SK-N-SH treated with all-trans-retinoic acid at 6 μM for 48 hours (cell line): ENCODE measurements around the gene MYO15B.

ENCODE experiments used
- ATAC-seq: fragments of 200-7000 bp; cut with Tn5 transposase; 3 replicates; pipeline ENCODE4 v1.9.1; 2020; ENCODE audit warnings: mild to moderate bottlenecking, moderate library complexity
- BACH2 ChIP-seq: fragments of 250-450 bp; sonication (Bioruptor Pico); IDR thresholded peaks from 2 replicates; pipeline ENCODE4 v1.9.0; 2021; ENCODE audit warnings: mild to moderate bottlenecking, borderline replicate concordance
- CREB5 ChIP-seq: fragments of 250-450 bp; sonication (Bioruptor Pico); IDR thresholded peaks from 2 replicates; pipeline ENCODE4 v1.5.1; 2020; ENCODE audit warnings: low read depth, mild to moderate bottlenecking, moderate library complexity
- CSRNP3 ChIP-seq: fragments of 250-450 bp; sonication (Bioruptor Pico); IDR thresholded peaks from 2 replicates; pipeline ENCODE4 v1.5.1; 2021; ENCODE audit warnings: mild to moderate bottlenecking, moderate library complexity
- ESRRG ChIP-seq: fragments of 250-450 bp; sonication (Bioruptor Pico); IDR thresholded peaks from 2 replicates; pipeline ENCODE4 v1.6.1; 2021; ENCODE audit warnings: mild to moderate bottlenecking
- GLIS3 ChIP-seq: fragments of 250-450 bp; sonication (Bioruptor Pico); IDR thresholded peaks from 2 replicates; pipeline ENCODE4 v1.5.0; 2020; ENCODE audit warnings: mild to moderate bottlenecking, moderate library complexity
- ISL1 ChIP-seq: fragments of 250-450 bp; sonication (Bioruptor Pico); IDR thresholded peaks from 2 replicates; pipeline ENCODE4 v2.1.2; 2022; ENCODE audit warnings: mild to moderate bottlenecking, moderate library complexity
- OSR1 ChIP-seq: fragments of 250-450 bp; sonication (Bioruptor Pico); IDR thresholded peaks from 2 replicates; pipeline ENCODE4 v1.8.0; 2022; ENCODE audit warnings: moderate library complexity, mild to moderate bottlenecking, inconsistent platforms
- PATZ1 ChIP-seq: fragments of 250-450 bp; sonication (Bioruptor Pico); IDR thresholded peaks from 2 replicates; pipeline ENCODE4 v1.8.0; 2020; ENCODE audit warnings: mild to moderate bottlenecking, moderate library complexity, borderline replicate concordance
- POU6F1 ChIP-seq: fragments of 250-450 bp; sonication (Bioruptor Pico); IDR thresholded peaks from 2 replicates; pipeline ENCODE4 v1.8.0; 2021; ENCODE audit warnings: low read depth, mild to moderate bottlenecking, moderate library complexity, borderline replicate concordance
- PPARA ChIP-seq: fragments of 250-450 bp; sonication (Bioruptor Pico); IDR thresholded peaks from 2 replicates; pipeline ENCODE4 v1.5.0; 2020; ENCODE audit warnings: mild to moderate bottlenecking, borderline replicate concordance
- RARB ChIP-seq: fragments of 250-450 bp; sonication (Bioruptor Pico); IDR thresholded peaks from 2 replicates; pipeline ENCODE4 v1.8.0; 2021; ENCODE audit warnings: mild to moderate bottlenecking, moderate library complexity
- TCF4 ChIP-seq: fragments of 250-450 bp; sonication (Bioruptor Pico); IDR thresholded peaks from 2 replicates; pipeline ENCODE4 v1.8.0; 2021; ENCODE audit warnings: mild to moderate bottlenecking, moderate library complexity, borderline replicate concordance
- TOX ChIP-seq: fragments of 250-450 bp; sonication (Bioruptor Pico); IDR thresholded peaks from 2 replicates; pipeline ENCODE4 v1.8.0; 2021; ENCODE audit warnings: mild to moderate bottlenecking, moderate library complexity, borderline replicate concordance
- TSHZ2 ChIP-seq: fragments of 250-450 bp; sonication (Bioruptor Pico); IDR thresholded peaks from 2 replicates; pipeline ENCODE4 v1.5.0; 2020; ENCODE audit warnings: mild to moderate bottlenecking, moderate library complexity
- ZFP3 ChIP-seq: fragments of 250-450 bp; sonication (Bioruptor Pico); IDR thresholded peaks from 2 replicates; pipeline ENCODE4 v1.5.0; 2020; ENCODE audit warnings: mild to moderate bottlenecking, moderate library complexity
- ZFP30 ChIP-seq: fragments of 450-650 bp; formaldehyde crosslinking; IDR thresholded peaks from 2 replicates; pipeline ENCODE4 v1.5.0; 2022; ENCODE audit warnings: mild to moderate bottlenecking, moderate library complexity
- ZNF565 ChIP-seq: fragments of 450-650 bp; formaldehyde crosslinking; conservative IDR thresholded peaks from 2 replicates; pipeline ENCODE4 v1.5.0; 2020; ENCODE audit warnings: low read depth, mild to moderate bottlenecking, moderate library complexity
- ZNF70 ChIP-seq: fragments of 450-650 bp; formaldehyde crosslinking; IDR thresholded peaks from 2 replicates; pipeline ENCODE4 v1.5.0; 2020; ENCODE audit warnings: mild to moderate bottlenecking, moderate library complexity
- ZNF8 ChIP-seq: fragments of 450-650 bp; formaldehyde crosslinking; IDR thresholded peaks from 2 replicates; pipeline ENCODE4 v1.5.0; 2020; ENCODE audit warnings: mild to moderate bottlenecking, moderate library complexity

The MYO15B gene

GRCh38 chr17:75550139-75550465, 37.5 kb upstream of the MYO15B start:
- no peak for ATAC-seq
- TF ChIP-seq TSHZ2: no peak
- TF ChIP-seq ZNF565: no peak
- TF ChIP-seq ZFP3 (CRISPR knock-in tag): no peak
- TF ChIP-seq CREB5 (CRISPR knock-in tag): no peak
- TF ChIP-seq BACH2: no peak
- no peak for TF ChIP-seq GLIS3 (CRISPR knock-in tag)
- TF ChIP-seq RARB: no peak
- TF ChIP-seq, all 23 proteins: peak for 0

- no peak for ATAC-seq
- no peak for TF ChIP-seq ISL1 (CRISPR knock-in tag)
- no peak for TF ChIP-seq TOX
- TF ChIP-seq OSR1 (CRISPR knock-in tag): no peak
- no peak for TF ChIP-seq TCF4 (CRISPR knock-in tag)
- TF ChIP-seq ZFP30 (CRISPR knock-in tag): no peak
- TF ChIP-seq CREB5 (CRISPR knock-in tag): no peak
- no peak for TF ChIP-seq POU6F1 (CRISPR knock-in tag)
- no peak for TF ChIP-seq ESRRG (CRISPR knock-in tag)
- no peak for TF ChIP-seq PATZ1 (CRISPR knock-in tag)
- TF ChIP-seq ZNF565: no peak
- TF ChIP-seq BACH2: no peak
- no peak for TF ChIP-seq ZNF8 (CRISPR knock-in tag)
- no peak for TF ChIP-seq ZNF70 (CRISPR knock-in tag)
- no peak for TF ChIP-seq GLIS3 (CRISPR knock-in tag)
- TF ChIP-seq PPARA (CRISPR knock-in tag): no peak
Observed at GRCh38 chr17:75551266-75551665, 36.3 kb upstream of the MYO15B start.

GRCh38 chr17:75552425-75553294, 34.9 kb upstream of the MYO15B start:
- ATAC-seq: peak; percentile 26
- TF ChIP-seq RARB (no peak), ESRRG (CRISPR knock-in tag) (no peak), ZNF70 (CRISPR knock-in tag) (no peak), ZNF565 (no peak), PATZ1 (CRISPR knock-in tag) (no peak), OSR1 (CRISPR knock-in tag) (no peak), CSRNP3 (CRISPR knock-in tag) (no peak), TSHZ2 (no peak), TCF4 (CRISPR knock-in tag) (no peak), CREB5 (CRISPR knock-in tag) (no peak)
